ENCODE measurements around the gene NCAM1.

The NCAM1 gene

DNA sequence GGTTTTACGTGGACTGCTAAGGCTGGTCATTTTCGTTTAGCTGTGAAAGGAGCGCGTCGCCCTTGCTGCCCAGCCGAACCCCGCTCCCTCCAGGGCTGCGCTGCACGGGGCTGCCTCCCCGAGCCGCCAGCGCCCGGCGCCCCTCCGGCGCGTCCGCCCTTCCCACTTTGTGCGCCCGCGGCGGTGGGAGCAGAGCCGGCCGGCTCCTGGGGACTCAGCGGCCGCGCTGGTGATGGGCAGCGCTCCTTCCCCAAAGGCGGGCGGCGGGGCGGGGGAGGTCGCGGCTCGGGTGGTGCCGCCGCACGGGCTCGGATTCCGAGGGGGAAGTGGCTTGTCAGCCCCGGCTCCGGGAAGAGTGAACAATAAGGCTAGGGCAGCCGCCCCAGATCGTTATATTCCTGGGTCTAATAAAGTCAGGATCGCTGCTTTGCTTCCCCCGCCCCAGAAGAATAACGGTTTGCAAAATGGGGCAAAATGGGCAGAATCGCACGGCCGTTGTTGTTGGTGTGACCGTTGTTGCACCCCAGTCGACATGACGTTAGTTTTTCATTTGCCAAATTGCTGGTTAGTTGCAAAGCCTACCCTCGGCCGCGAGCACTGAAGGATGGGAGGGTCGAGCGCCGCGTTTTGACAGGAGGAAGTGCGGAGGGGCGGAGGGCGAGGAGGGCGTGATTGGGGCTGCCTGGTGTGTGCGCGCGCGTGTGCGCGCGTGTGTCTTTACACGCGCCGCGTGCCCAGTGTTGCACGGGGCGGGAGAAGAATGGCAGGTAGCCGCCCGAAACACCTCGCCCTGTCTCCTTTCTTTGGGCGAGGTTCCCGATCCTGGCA, 745 bp downstream of the NCAM1 start:
- no peak for DNase-seq (ENCODE audit: extremely low read depth, low read depth)
- TF ChIP-seq, protein P1, sequence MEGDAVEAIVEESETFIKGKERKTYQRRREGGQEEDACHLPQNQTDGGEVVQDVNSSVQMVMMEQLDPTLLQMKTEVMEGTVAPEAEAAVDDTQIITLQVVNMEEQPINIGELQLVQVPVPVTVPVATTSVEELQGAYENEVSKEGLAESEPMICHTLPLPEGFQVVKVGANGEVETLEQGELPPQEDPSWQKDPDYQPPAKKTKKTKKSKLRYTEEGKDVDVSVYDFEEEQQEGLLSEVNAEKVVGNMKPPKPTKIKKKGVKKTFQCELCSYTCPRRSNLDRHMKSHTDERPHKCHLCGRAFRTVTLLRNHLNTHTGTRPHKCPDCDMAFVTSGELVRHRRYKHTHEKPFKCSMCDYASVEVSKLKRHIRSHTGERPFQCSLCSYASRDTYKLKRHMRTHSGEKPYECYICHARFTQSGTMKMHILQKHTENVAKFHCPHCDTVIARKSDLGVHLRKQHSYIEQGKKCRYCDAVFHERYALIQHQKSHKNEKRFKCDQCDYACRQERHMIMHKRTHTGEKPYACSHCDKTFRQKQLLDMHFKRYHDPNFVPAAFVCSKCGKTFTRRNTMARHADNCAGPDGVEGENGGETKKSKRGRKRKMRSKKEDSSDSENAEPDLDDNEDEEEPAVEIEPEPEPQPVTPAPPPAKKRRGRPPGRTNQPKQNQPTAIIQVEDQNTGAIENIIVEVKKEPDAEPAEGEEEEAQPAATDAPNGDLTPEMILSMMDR (IDR thresholded peaks at IDR 0.05; ENCODE audit: low read depth, low read length): no peak

GRCh38 chr11:112962579-112963367, 1.6 kb downstream of the NCAM1 start:
- TF ChIP-seq, protein P1 (IDR thresholded peaks at IDR 0.05; ENCODE audit: low read depth, low read length): no peak
- DNase-seq (ENCODE audit: extremely low read depth, low read depth): no peak

DNA sequence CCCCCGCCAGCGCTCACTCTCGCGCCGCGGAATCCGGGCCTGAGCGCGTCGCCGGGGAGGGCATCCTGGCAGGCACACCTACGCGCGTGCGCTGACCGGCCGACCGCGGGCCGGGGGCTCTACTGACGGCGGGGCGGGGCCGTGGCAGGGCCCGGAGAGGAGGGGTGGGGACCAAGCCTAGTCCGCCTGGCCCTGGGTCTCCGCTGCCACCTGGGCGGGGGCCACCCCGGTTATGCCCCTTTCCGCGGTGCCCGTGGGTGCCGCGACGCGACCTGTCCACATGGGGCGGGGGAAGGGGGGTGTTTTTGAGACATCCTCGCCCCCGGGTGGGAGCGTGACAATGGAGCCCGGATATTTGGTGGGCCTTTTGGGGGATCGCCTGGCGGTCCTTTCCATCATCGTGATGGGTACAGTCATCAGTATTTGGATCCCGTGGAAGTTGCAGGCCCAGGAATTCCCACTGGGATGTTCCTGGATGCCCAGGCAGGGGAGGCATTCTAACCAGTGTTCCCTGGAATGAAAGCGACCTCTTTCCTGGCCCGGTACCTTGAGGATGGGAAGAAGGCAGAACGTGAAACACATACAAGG, 2.2 kb downstream of the NCAM1 start:
- TF ChIP-seq, protein P1 (IDR thresholded peaks at IDR 0.05; ENCODE audit: low read depth, low read length): no peak
- no peak for DNase-seq (ENCODE audit: extremely low read depth, low read depth)

GRCh38 chr11:112965656-112966055, 4.4 kb downstream of the NCAM1 start:
- DNase-seq (ENCODE audit: extremely low read depth, low read depth): no peak
- TF ChIP-seq, protein P1 (IDR thresholded peaks at IDR 0.05; ENCODE audit: low read depth, low read length): no peak

GRCh38 chr11:112966561-112966960, 5.3 kb downstream of the NCAM1 start:
- DNase-seq (ENCODE audit: extremely low read depth, low read depth): no peak
- TF ChIP-seq, protein P1 (IDR thresholded peaks at IDR 0.05; ENCODE audit: low read depth, low read length): no peak

- DNase-seq (ENCODE audit: extremely low read depth, low read depth): no peak
- TF ChIP-seq, protein P1 (IDR thresholded peaks at IDR 0.05; ENCODE audit: low read depth, low read length): no peak
Observed at GRCh38 chr11:112967082-112967481, 5.9 kb downstream of the NCAM1 start.
